CD4-positive, alpha-beta T cell treated with Interleukin-21 for 1 hour (primary cell): ENCODE results near the gene EPHA4.

Experiments
- DNase-seq: peaks from one replicate; pipeline ENCODE4 v3.0.0-alpha.2; 2020

EPHA4 gene

DNA sequence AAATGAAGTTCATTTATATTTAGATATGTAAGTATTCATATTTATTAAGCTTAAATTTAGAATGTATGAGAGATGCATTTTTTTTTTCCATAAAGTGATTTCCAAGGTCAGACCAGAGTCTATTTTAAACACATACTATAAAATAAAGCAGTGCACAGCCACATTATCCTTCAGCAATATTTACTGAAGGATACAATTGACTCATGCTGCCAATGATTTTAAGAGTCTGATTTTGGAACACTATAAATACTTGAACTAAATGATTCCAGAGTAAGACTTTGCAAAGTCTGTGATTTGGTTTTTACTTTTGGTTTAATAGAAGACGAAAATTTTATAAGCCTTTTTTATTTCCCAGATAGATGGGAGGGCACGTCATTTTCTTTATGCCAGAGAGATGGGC lies 107.1 kb downstream of the EPHA4 start:
- no peak for DNase-seq

DNA sequence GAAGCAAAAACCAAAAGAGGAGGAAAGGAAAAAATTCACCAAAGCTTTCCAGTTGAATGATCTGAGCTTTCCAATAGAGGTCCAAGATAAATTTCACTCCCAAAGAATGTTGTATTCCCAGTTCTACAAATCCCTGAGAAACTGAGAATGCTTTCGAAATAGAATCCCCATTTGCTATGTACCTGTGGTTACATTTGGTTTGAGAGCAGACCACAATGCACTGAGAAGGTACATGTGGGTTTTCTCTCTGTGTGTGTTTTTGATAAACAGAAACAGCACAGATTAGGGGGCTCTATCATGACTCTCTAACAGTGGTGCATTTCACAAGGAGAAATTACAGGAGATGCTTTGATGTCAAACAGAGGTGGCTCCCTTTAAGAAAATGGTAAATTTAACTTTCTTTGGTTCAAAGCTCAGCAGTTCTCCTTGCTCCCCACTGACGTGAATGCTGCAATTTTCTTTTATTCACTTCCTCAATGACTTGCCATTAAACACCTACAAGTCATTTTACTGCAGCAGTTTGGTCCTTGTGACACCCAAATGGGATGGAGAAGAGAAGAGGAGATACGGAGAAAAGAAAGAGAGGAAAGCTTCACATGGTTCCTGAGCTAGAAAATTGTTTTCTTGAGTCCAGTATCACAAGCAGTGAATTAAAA lies 108.7 kb downstream of the EPHA4 start:
- no peak for DNase-seq

DNA sequence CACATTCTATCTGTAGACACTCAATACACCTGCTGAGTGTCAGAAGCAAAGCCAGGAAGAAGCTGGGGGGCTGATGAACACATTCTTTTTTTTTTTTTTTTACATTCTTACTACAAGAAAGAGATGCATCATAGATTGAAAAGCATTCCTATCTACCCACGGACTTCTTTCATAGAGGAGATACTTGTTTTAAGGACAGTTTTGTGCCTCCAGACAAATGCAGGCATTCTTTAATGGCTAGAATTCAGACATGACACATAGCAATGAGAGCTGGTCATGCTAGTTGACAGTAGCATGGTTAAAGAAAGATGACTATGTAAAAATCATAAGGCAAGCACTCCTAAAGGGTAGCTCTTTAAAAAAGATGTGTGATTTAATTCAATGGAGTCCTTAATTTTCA lies 110.2 kb downstream of the EPHA4 start:
- no peak for DNase-seq

DNA sequence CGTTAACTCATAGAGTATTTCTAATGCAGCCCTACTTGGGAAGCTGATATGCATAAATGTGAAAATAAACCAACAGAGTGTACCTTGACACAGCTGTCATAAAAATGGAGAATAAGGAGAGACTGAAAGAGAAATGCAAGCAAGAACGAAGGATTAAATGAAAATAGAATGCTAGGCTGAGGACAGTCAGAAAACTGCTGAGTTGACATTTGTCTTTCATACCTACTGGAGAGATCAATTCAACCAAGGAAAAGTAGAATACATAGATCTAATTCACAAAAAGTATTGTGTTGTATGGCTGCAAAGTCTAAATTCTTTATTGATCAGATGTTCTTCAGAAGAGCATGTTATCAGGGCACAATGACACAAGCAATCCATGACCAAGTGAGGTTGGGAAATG lies 112.0 kb downstream of the EPHA4 start:
- no peak for DNase-seq

DNA sequence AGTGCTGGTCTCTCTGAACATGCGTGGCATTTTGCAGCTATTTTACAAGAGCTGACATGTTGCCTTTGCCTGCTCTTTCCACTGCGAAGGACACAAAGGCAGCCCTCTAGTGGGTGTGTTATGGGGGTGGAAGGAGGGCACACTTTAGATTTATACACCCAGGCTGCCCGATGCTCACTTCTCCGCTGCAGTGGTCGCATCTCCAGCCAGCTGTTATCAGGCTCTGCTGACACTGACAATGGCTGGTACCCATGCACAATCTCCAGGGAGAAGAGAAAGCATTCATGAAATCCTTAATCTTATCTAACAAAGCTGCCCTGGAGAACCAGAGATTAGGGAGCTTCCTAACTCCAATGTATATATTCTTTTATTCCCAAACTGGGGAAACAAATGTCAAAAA lies 113.5 kb downstream of the EPHA4 start:
- DNase-seq: no peak

DNA sequence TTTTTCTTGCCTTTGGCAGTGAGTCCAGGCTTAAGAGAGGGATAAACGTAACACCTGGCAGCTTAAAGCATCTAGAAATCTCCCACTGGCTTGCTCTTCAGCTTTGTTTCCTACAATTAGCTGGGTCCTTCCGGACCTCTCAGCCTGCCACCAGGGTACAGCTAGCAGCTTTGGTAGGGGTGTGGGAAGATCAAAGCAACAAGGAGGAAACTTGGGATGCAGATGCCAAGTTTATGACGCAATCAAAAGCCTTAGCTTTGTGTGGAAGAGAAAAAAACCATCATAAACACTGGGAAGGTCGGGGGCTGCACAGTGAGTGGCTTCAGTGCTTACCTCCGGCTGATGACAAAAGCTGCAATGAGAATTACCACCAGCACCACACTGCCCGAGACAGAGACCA lies 116.9 kb downstream of the EPHA4 start:
- no peak for DNase-seq

DNA sequence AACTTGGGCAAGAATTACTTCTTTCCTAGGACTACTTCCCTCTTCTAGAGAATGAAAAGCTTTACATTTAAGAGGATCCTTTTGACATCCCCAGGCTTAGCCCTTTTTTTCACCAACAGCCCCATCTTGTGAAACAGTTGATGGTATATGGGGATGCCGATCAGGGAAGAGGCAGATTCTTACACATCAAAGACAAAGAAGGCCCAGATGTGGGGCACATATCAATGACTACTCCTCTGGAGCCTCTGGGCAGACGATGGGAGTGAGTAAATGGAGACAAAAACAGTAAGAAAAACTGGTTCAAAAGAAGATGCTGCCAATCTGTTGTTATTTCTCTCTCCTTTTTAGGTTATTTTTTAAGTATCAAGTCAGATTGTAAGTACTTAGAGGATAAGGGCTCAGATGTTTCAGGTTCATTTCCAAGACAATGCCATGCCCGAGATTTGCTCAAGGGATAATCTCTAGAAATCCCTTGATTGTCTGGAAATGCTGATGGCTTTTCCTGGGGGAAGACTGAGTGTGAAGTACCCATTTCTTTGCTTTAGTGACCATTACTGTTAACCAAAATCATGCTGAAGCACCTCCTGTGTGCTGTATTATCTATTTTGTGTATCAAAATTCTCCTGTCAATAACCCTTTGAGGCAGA lies 117.5 kb downstream of the EPHA4 start:
- DNase-seq: no peak

DNA sequence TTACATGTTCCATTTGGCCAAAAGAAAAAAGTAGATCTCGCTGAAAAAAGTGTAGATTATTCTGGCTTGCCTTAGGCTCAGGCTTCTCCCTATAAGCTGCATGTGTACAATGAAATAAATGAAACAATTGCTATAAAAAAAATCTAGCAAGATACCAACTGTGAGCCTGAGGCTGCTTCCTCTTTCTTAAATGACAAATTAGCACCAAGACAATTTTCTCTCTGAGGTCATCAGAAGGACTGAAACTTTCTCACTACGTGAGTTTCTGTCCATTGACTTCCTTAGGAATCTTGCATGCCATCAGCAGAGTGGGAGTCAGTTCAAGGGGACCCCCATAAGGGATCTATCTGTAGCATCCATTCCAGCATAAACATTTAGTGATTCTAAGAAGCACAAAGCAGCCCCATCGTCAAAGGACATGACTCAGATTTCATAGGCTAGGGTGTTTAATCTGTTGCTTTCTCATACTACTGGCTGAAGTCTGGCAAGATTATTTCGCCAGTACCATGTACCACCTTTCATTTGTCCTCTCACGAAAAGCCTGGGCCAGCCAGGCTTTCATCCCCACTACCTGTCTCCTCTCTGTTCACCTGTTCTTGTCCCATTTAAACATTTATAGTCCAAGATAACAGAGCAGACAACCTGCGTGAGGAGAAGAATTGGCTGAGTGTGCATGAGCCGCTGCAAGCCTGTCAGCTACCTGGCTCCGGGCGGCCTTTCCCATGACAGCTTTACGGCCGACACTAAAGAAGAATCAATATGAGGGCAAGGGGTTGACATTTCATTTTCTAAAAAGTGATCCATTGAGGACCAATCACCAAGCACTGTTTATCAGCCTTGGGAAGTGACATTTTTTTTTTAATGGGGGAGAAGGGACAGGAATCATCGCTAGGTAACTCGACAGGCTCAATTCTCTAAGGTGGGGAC lies 120.0 kb downstream of the EPHA4 start:
- DNase-seq: no peak

DNA sequence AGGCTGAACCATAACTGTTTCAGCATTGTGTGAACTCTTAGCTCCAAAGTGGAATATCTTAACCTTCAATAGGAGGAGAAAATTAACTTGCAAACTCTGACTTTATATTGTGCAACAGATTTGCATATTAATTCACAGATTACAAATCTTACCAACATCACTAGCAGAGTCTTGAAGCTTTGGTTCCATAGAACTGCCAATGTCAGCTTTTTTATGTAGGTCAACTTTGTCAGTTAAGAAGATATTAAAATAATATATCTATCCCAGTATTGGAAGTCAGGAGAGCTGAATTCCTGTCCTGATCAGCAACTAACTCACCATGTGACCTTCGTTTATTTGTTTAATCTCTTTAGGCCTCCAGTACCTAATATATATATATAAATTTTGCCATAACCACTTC lies 121.8 kb downstream of the EPHA4 start:
- no peak for DNase-seq

DNA sequence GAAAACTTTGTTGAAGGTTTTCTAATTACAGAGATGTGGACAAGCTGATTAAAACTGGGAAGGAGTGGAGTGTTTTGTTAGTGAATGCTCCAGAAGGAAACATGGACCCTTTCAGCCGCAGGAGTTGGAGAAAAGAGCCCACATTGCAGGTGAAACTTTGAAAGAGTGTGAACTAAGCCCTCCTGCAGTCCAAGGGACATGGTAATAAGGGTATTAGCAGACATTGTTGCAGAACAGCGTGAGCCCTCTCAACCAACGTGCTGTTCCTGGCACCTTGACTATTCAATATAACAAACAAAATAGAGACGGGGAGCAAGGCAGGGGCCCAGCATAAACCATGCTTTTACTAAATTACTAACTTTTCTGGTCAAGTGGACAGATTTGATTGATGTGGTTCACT lies 122.7 kb downstream of the EPHA4 start:
- DNase-seq: no peak

DNA sequence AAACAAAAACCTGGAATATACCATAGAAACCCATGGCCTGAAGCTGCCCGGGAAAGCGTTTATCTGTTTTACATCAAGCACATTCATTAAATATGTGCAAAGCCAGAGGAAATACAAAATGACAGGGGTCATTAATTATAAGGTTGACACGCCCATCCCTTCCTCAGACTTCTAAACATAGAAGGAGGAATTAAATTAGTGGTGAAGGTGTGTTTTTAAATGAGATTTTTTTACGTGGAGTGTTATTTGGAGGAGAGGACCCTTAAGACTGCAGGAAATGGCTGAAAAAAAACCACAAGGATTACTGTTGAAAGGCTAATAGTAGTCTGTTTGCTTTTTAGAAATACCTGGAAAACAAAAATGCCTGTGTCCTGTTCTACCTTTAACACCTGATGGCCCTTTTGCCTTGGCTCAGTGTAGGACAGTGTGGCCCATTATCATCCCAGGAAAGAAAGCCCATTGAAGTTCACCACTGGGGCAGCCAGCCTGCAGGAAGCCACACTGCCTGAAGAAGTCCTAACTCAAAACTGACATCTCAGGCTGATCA lies 123.2 kb downstream of the EPHA4 start:
- DNase-seq: no peak

DNA sequence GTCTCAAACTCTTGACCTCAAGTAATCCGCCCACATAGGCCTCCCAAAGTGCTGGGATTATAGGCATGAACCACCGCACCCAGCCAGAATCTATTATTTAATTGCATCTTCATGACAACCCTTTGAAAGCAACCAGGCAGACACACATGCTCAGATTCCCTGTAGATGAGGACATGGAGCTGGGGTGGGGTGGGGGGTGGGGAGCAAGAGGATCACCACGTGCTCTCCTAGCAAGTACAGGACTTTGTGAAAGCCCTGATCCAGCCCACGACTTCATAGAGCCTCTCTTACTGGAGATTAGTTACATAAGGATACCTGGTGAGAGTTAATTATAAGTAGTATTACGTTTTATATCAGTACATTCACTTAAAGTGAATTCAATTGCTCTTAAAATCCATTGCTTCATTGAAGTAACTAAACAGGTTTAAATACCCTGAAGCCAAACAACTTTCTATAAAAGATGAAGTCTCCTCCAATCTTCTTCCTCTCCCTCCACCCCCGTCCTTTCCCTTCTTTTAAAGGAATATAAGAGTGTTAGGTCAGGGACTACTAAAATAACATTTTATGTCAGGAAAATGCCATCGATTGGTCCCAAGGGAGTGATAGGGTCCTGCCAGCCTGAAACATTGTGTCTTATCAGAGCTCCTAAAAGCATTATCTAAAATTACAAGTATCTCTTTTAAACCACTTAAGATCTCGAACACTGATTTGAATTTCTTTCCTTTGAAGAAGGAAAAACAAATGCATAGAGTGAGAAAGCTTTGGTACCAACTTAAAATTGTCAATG lies 123.9 kb downstream of the EPHA4 start:
- DNase-seq: no peak

DNA sequence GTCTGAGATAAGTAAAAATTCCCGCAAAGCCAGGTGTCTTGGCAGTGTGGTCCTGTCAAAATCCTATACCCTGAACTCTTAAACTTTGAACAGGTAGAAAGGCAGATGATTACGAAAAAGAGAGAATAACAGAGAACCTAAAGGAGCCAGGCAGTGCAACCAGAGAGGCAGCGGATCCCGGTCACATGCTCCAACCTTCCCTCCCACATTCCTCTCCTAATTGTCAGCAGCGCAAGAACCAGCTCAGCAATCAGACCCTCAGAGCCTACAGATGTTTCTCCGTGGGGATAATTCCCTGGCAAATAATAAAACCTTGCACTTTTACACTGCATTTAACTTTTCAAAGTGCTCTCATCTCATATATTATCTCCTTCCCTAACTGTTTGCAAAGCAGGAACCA lies 124.8 kb downstream of the EPHA4 start:
- no peak for DNase-seq

DNA sequence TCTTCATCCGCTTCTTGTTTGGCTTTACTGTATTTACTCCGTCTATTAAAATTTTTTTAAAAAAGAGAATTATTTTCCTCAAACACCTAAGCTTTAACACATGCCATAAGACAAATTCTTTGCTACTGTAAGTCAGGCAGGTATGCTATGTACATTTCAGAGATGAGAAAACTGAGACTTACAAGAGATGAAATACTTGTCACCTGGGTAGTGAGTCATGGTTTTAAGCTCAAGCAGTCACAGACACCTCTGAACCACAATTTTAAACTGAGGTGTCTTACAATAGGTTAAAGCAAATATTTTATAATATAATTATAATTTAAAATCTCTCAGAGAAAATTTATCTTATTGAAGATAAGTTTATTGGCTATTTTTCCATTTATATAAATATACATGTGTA lies 126.0 kb downstream of the EPHA4 start:
- DNase-seq: no peak

DNA sequence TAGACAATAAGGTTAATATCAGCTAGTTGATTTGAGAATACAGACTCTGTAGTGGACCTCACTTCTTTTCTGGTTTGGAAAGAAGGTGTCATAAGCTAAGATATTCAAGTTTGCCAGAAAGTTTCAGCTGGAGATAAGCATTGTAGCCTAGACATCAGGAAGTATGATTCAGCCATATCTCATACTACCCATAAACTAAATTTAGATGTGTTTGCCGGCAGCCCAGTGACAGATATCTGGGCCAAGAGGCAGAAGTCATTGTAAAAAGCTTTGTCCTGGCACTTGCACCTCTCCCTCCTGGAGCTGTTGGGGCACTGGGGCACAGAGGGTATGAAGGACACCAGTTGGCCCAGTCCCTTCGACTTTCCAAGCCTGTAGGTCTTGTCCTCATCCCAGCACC lies 128.0 kb downstream of the EPHA4 start:
- no peak for DNase-seq

DNA sequence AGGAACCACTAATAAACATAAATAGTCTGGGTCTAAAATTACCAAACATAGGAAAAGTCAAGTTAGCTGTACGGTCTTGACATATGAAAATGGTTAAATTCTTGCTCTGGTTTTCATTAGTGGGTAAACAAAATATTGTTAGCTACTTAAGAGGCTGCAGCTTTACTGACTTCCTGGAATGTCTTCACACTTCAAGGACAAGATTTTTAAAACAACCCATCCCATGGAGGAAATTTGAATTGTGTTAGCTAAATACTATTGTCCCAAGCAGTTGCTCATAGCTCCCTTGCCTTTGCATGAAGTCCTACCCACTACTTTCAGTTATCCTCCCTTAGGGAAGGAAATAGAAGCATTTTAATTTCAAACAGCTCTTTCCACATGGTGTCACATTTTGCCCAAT lies 128.5 kb downstream of the EPHA4 start:
- DNase-seq: no peak

DNA sequence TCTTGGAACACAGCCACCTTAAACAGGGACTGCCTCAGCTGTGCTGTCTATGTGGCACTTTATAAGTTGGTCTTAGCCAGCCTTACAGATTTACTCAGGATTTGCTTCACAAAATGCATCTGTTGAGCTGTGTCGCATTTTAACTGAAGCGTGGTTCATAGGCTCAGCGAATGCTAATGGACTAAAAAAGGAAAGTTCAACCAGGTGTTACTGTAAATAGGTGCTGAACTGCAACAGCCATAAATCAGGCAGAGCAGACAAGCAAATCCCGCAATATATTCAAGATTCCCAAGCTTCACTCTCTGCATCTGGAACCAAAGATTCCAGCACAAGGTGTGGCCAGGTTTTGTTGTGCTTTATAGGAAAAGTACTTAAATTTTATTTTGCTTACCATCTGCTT lies 130.0 kb downstream of the EPHA4 start:
- DNase-seq: no peak

DNA sequence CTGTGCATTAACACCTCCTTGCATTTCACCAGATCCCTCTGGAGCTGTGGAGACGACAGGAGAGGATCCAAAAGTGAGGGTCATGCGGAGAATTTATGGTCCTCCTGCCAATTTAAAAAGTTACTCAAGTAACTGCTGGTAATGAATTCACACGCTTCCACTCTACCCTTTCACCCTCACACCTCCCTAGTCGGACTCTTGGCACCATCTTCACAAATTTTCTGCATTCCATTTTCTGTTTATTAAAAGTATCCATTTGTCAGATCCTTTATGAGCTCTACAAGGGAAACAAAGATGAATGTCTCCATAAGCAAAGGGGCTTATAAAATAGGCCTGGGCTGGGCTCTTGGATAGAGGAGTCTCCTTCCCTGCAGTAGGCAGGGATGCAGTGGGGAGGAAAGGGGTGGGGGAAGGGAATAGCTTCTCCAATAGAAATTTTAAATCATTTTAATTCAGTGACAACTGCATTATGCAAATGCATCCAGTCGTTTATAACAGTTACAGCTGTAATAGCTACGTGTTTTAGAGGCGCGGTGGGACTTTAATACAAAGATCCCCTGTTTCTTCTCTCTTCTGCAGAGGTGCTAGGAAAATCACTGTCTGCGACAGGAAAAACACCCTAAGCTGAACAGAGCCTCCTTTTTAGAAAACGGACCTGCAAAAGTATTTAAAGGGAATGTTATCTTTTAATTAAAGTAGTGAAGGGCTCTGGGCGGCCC lies 132.2 kb downstream of the EPHA4 start:
- DNase-seq: no peak

DNA sequence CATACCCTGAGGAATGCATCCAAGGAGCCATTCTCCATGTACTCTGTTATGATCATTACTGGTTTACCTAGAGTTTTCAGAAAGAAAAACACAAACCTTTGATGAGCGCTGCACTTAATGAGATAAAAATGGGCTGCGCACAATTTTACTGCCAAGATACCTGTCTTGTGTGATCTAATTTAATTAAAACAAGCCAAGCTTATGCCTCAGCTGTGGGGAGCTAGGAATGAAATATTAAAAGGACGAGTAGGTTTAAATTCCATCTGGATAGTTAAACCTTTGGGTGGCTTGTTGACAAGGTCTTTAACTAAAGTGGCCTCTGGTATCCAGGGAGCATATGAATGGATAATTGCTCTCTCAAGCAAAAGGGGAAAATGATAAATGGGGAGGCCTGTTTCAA lies 135.0 kb downstream of the EPHA4 start:
- DNase-seq: no peak

DNA sequence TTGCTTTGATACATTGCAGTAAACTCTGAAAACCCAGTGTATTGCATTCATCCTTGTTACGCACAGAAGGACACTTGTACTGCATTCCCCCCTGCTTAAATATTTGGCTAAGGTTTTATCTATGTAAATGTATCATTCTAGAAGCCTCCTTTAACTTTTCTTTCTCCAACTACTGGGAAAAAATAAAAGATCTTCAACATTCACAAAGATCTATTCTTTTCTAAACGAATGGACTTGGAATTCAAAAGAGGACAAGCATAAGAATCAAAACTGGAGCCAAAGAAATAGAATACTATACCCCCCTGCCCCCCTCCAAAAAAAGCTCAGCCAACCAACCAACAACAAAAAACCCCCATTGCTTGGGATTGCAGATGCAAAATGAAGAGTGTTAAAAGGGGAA lies 136.9 kb downstream of the EPHA4 start:
- no peak for DNase-seq

DNA sequence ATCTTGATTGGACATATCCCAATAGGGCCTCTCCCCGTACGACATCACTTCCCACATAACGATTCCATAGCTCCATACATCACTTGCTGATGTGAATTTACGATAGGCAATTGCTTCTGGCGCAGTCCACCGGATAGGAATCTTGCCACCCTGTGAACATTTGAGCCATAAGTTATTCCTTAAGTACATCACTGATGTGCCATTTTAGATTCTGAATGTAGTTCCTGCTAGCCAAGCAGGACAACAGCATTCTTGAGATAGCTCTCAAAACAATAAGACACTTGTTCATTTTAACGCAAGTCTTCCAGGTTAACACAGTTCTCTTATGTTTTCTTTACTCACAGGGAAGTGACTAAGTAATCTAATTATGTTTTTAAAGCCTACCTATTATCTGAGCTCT lies 138.0 kb downstream of the EPHA4 start:
- DNase-seq: no peak

DNA sequence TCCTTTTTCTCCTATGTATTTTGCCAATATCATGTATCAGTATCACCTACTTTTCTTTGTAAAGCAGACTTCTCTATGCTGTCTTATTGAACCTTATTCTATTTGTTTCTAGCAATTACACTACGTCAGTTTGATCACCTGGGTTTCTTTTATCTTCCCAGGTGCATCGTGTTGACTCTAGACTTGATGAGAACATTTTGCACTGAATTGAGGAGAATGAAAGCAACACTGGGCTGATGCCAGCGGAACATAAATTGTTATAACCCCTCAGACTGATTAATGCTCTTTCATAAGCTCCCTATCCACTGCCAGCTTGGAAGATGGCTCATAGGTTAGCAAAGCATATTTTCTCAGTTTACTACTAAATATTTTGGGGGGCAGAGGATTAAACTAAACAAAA lies 140.6 kb downstream of the EPHA4 start:
- no peak for DNase-seq
